HEK293T (cell line): ENCODE data around the gene DDI2.

Experiments
- ARNT ChIP-seq: fragments of 450-650 bp; IDR thresholded peaks from 2 replicates; pipeline ENCODE4 v1.6.1; 2017; ENCODE audit warnings: mild to moderate bottlenecking
- CTBP1 ChIP-seq: fragments of 450-650 bp; IDR thresholded peaks from 2 replicates; pipeline ENCODE4 v1.6.1; 2016; ENCODE audit warnings: borderline replicate concordance
- FOXA1 ChIP-seq: fragments of 450-650 bp; IDR thresholded peaks from 2 replicates; pipeline ENCODE4 v1.6.1; 2016; ENCODE audit warnings: mild to moderate bottlenecking
- FOXK2 ChIP-seq: fragments of 450-650 bp; IDR thresholded peaks from 2 replicates; pipeline ENCODE4 v1.6.1; 2016; ENCODE audit warnings: mild to moderate bottlenecking
- FOXM1 ChIP-seq: fragments of 450-650 bp; IDR thresholded peaks from 2 replicates; pipeline ENCODE4 v1.6.1; 2017; ENCODE audit warnings: mild to moderate bottlenecking, borderline replicate concordance
- HDGF ChIP-seq: fragments of 450-650 bp; IDR thresholded peaks from 2 replicates; pipeline ENCODE4 v1.6.1; 2017; ENCODE audit warnings: antibody characterized with exemption, borderline replicate concordance
- L3MBTL2 ChIP-seq: fragments of 450-650 bp; conservative IDR thresholded peaks from 2 replicates; pipeline ENCODE4 v1.6.1; 2016; ENCODE audit warnings: mild to moderate bottlenecking
- LEF1 ChIP-seq: fragments of 450-650 bp; IDR thresholded peaks from 2 replicates; pipeline ENCODE4 v1.6.1; 2017; ENCODE audit warnings: mild to moderate bottlenecking, borderline replicate concordance
- NFRKB ChIP-seq: fragments of 450-650 bp; IDR thresholded peaks from 2 replicates; pipeline ENCODE4 v1.6.1; 2016; ENCODE audit warnings: mild to moderate bottlenecking, moderate library complexity
- PKNOX1 ChIP-seq: fragments of 450-650 bp; IDR thresholded peaks from 2 replicates; pipeline ENCODE4 v1.6.1; 2016
- SP1 ChIP-seq: fragments of 450-650 bp; IDR thresholded peaks from 2 replicates; pipeline ENCODE4 v1.6.1; 2017
- SUZ12 ChIP-seq: fragments of 450-650 bp; IDR thresholded peaks from 2 replicates; pipeline ENCODE4 v1.6.1; 2016; ENCODE audit warnings: mild to moderate bottlenecking
- TARDBP ChIP-seq: fragments of 450-650 bp; IDR thresholded peaks from 2 replicates; pipeline ENCODE4 v1.6.1; 2016
- ZNF384 ChIP-seq: fragments of 450-650 bp; IDR thresholded peaks from 2 replicates; pipeline ENCODE4 v1.6.1; 2016

DNA sequence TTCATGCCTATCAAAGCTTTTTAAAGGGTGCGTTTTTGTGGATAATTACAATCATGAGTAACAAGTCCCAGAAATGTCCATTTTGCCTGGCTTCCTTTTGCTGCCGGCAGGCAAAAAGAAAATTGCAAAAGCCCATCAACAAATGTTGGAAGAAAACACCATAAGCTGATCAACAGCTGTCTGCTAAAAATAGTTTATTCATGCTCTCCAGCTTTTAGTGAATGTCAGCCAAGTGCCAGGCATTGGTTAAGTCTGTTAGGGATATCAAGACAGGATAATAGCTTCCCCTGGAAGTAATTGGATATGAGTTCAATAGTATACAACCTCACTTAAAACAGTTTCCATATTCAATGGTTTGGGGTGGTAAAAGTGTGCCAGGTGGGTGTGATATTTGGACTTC, 18.8 kb upstream of the DDI2 start:
- TF ChIP-seq HDGF (no peak), ZNF384 (no peak), SP1 (no peak), CTBP1 (no peak), FOXM1 (no peak), SUZ12 (no peak), TARDBP (no peak), L3MBTL2 (no peak), NFRKB (no peak), ARNT (no peak), FOXA1 (no peak), FOXK2 (no peak), LEF1 (no peak), PKNOX1 (no peak)
